Measurements from ENCODE around the gene ADH1C. TPM values are rescaled to one million over a fixed set of nuclear protein-coding genes. Genes with fewer than 3 reads are reported as not detected.
"Not testable (repeated sequence)": the region's sequence is repeated elsewhere in the genome, so short reads cannot be mapped to it uniquely, and the experiment has no call there.

ADH1C gene
- polyA plus RNA-seq, 2 donors: 1.7 to 2.3 TPM

DNA sequence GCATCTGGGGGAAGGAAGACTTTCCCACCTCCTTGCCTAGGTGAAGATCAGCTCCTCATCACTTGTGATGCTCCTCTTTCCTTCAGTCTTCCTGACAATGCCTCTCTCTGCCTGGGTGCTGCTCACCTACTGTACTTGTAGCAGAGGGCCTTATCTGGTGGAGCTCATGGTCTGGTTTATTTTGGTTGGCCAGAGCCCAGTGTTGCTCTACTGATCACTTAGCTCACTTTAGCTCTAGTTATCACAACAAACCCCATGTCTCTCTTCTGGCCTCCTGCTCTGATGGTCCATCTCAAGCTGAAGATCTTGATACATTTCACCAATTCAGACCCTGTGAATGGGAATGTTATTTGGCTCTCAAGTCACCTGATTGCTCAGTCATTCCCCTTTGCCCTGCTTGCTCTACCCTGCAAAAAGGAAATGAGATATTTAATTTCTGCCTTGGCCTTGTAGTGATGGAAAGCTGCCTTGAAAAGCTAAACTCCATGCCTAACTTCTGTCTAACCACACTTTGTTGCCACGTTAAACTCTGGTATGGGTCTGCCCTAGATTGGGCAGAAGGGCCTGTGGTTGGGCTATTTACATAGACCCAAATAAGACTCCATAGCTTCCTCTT, 30.3 kb upstream of the ADH1C start:
- Histone ChIP-seq H3K27me3 (ENCODE audit: control insufficient read depth in 1 of 2, insufficient read depth in 2 of 2, low read length in 2 of 2) (no peaks in the 10 kb centered on the region), H3K9me3 (ENCODE audit: control insufficient read depth in 2 of 2, insufficient read depth in 1 of 2, low read depth in 1 of 2, low read length in 1 of 2) (no peaks in the 10 kb centered on the region), H3K36me3 (ENCODE audit: control insufficient read depth in 2 of 2, insufficient read depth in 2 of 2, low read length in 1 of 2) (no peaks in the 10 kb centered on the region), H3K27ac (ENCODE audit: low read depth in 2 of 2, low read length in 1 of 2) (peak overlapping the region; percentile 78 to 79), H3K4me3 (ENCODE audit: low read depth in 1 of 2, low read length in 2 of 2) (no peak overlapping the region), H3K4me1 (ENCODE audit: control insufficient read depth in 2 of 2, insufficient read depth in 2 of 2, low read length in 1 of 2) (peaks cover 0 to 3% of the 10 kb centered on the region in 2 donors)
- 41 to 85% methylated on average over 1 of the region's 1 CpG for WGBS, 2 donors

DNA sequence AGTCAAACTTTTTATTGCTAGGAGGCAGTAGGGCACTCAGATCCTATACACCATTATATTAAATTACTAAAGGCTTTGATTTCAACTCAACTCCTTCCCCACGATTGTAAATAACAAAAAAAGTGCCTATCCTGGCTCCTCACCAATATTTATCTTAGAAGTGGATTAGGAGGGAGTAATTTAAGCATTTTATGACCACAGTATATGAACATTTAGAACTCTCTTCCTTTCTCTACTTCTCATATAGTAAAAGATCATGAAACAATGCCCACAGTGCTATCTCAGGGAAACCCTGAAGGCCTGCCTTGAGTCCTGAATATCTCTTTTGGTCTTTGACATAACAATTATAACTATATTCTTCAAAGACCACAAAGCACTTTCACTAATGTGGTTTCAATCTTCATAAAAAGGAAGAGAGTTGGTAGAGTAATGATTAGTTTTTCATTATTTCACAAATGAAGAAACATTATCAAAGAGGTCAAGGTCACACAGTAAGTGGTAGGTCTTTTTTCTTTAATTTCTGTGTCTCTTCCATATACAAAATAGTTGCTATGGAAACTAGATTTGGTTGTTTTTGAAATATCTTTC, 29.1 kb upstream of the ADH1C start:
- Histone ChIP-seq H3K9me3 (ENCODE audit: control insufficient read depth in 2 of 2, insufficient read depth in 1 of 2, low read depth in 1 of 2, low read length in 1 of 2) (no peaks in the 10 kb centered on the region), H3K27me3 (ENCODE audit: control insufficient read depth in 1 of 2, insufficient read depth in 2 of 2, low read length in 2 of 2) (no peaks in the 10 kb centered on the region), H3K36me3 (ENCODE audit: control insufficient read depth in 2 of 2, insufficient read depth in 2 of 2, low read length in 1 of 2) (no peaks in the 10 kb centered on the region), H3K4me1 (ENCODE audit: control insufficient read depth in 2 of 2, insufficient read depth in 2 of 2, low read length in 1 of 2) (peaks cover 0 to 2% of the 10 kb centered on the region in 2 donors), H3K27ac (ENCODE audit: low read depth in 2 of 2, low read length in 1 of 2) (no peak overlapping the region), H3K4me3 (ENCODE audit: low read depth in 1 of 2, low read length in 2 of 2) (no peak overlapping the region)
- WGBS, 2 donors: 19 to 21% methylated on average over 1 of the region's 1 CpG

DNA sequence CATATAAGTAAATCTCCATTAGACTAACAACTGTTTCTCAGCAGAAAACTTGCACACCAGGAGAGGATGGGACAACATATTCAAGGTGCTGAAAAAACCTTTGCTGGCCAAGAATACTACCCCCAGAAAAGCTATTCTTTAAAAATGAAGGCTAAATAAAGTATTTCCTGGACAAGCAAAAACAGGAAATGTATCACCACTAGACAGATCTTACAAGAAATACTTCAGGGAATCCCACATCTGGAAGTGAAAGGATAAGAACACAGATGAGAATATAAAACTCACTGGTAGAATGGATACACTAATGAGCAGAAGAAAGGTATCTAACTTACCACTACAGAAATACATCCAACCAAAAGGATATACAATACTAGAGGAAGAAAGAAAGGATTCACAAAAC, 27.0 kb upstream of the ADH1C start:
- Histone ChIP-seq H3K4me3 (ENCODE audit: low read depth in 1 of 2, low read length in 2 of 2) (no peak overlapping the region), H3K9me3 (ENCODE audit: control insufficient read depth in 2 of 2, insufficient read depth in 1 of 2, low read depth in 1 of 2, low read length in 1 of 2) (no peaks in the 10 kb centered on the region), H3K27ac (ENCODE audit: low read depth in 2 of 2, low read length in 1 of 2) (no peak overlapping the region), H3K27me3 (ENCODE audit: control insufficient read depth in 1 of 2, insufficient read depth in 2 of 2, low read length in 2 of 2) (no peaks in the 10 kb centered on the region), H3K36me3 (ENCODE audit: control insufficient read depth in 2 of 2, insufficient read depth in 2 of 2, low read length in 1 of 2) (no peaks in the 10 kb centered on the region), H3K4me1 (ENCODE audit: control insufficient read depth in 2 of 2, insufficient read depth in 2 of 2, low read length in 1 of 2) (no peaks in the 10 kb centered on the region)

DNA sequence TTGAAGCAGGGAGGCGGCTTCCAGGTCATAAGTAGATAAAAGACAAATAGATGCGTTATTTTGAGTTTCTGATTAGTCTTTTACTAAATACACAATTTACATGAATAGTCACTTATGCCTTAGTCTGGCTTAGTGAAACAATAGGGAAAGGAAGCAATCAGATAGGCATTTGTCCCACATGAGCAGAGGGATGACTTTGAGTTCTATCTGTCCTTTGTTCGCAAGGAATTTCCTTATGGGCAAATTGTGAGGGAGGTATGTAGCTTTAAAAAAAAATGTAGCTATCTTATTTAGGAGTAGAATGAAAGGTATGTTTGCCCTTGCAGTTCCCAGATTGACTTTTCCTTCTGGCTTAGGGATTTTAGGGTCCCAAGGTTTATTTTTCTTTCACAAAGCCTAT, 26.3 kb upstream of the ADH1C start:
- H3K36me3 ChIP-seq (ENCODE audit: control insufficient read depth in 2 of 2, insufficient read depth in 2 of 2, low read length in 1 of 2): no peaks in the 10 kb centered on the region
- no peaks in the 10 kb centered on the region for H3K27me3 ChIP-seq (ENCODE audit: control insufficient read depth in 1 of 2, insufficient read depth in 2 of 2, low read length in 2 of 2)
- no peak overlapping the region for H3K27ac ChIP-seq (ENCODE audit: low read depth in 2 of 2, low read length in 1 of 2)
- H3K9me3 ChIP-seq (ENCODE audit: control insufficient read depth in 2 of 2, insufficient read depth in 1 of 2, low read depth in 1 of 2, low read length in 1 of 2): no peaks in the 10 kb centered on the region
- H3K4me1 ChIP-seq (ENCODE audit: control insufficient read depth in 2 of 2, insufficient read depth in 2 of 2, low read length in 1 of 2): no peaks in the 10 kb centered on the region
- 93 to 94% methylated on average over 3 of the region's 3 CpGs for WGBS, 2 donors
- no peak overlapping the region for H3K4me3 ChIP-seq (ENCODE audit: low read depth in 1 of 2, low read length in 2 of 2)

DNA sequence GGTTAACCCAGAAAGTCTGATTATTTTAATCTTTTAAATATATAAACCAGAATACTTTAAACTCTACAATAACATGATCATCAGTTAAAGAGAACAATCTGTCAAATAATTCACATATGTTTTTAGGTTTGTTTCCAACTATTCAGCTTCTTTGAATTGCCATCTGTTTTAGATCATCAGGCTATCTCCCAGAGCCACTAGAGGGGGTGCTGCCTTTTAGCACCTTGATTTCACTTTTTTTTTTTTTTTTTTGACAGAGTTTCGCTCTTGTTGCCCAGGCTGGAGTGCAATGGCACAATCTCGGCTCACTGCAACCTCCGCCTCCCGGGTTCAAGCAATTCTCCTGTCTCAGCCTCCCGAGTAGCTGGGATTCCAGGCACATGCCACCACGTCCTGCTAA, 24.8 kb upstream of the ADH1C start:
- 77 to 78% methylated on average over 5 to 6 of the region's 6 CpGs for WGBS, 2 donors

DNA sequence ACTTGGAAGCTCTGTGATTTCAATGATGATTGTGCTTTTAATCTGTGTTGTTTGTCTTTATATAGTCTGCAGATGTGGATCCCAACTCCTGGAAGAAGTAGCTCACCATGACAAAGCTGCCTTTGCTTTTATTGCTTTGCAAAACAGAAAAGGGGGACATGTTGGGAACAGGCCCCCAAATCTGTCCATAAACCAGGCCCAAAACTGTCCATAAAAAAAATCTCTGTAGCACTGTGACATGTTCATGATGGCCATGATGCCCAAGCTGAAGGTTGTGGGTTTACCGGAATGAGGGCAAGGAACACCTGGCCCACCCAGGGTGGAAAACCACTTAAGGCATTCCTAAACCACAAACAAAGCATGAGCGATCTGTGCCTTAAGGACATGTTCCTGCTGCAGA, 19.9 kb upstream of the ADH1C start:
- 93 to 98% methylated on average over 2 of the region's 2 CpGs for WGBS, 2 donors
- H3K9me3 ChIP-seq (ENCODE audit: control insufficient read depth in 2 of 2, insufficient read depth in 1 of 2, low read depth in 1 of 2, low read length in 1 of 2); H3K36me3 ChIP-seq (ENCODE audit: control insufficient read depth in 2 of 2, insufficient read depth in 2 of 2, low read length in 1 of 2); H3K4me1 ChIP-seq (ENCODE audit: control insufficient read depth in 2 of 2, insufficient read depth in 2 of 2, low read length in 1 of 2); H3K27me3 ChIP-seq (ENCODE audit: control insufficient read depth in 1 of 2, insufficient read depth in 2 of 2, low read length in 2 of 2); H3K27ac ChIP-seq (ENCODE audit: low read depth in 2 of 2, low read length in 1 of 2); H3K4me3 ChIP-seq (ENCODE audit: low read depth in 1 of 2, low read length in 2 of 2): not testable (repeated sequence)

More for the DNA sequence above, 24.8 kb upstream of the ADH1C start:
- not testable (repeated sequence) for H3K27ac ChIP-seq (ENCODE audit: low read depth in 2 of 2, low read length in 1 of 2); H3K9me3 ChIP-seq (ENCODE audit: control insufficient read depth in 2 of 2, insufficient read depth in 1 of 2, low read depth in 1 of 2, low read length in 1 of 2); H3K4me1 ChIP-seq (ENCODE audit: control insufficient read depth in 2 of 2, insufficient read depth in 2 of 2, low read length in 1 of 2); H3K4me3 ChIP-seq (ENCODE audit: low read depth in 1 of 2, low read length in 2 of 2); H3K27me3 ChIP-seq (ENCODE audit: control insufficient read depth in 1 of 2, insufficient read depth in 2 of 2, low read length in 2 of 2); H3K36me3 ChIP-seq (ENCODE audit: control insufficient read depth in 2 of 2, insufficient read depth in 2 of 2, low read length in 1 of 2)

DNA sequence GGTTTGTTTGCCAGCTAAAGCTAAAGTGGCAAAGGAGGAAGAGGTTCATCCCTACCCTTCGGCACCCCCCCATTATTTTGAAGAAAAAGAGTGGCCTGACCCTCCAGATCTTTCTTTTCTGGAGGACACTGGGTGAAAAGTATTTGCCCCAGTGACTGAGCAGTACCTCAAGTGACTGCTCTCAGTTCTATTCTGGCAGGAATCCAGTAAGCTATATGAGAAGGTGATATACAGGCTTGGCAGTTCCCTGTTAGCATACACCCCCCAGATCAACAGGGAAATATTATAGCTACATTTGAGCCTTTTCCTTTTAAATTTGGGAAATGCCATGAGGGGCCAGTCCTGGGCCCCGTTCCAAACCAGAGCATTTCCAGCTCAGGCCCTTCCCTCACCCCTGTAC, 15.3 kb upstream of the ADH1C start:
- not testable (repeated sequence) for H3K27me3 ChIP-seq (ENCODE audit: control insufficient read depth in 1 of 2, insufficient read depth in 2 of 2, low read length in 2 of 2); H3K36me3 ChIP-seq (ENCODE audit: control insufficient read depth in 2 of 2, insufficient read depth in 2 of 2, low read length in 1 of 2)
- 72 to 83% methylated on average over 2 of the region's 2 CpGs for WGBS, 2 donors

DNA sequence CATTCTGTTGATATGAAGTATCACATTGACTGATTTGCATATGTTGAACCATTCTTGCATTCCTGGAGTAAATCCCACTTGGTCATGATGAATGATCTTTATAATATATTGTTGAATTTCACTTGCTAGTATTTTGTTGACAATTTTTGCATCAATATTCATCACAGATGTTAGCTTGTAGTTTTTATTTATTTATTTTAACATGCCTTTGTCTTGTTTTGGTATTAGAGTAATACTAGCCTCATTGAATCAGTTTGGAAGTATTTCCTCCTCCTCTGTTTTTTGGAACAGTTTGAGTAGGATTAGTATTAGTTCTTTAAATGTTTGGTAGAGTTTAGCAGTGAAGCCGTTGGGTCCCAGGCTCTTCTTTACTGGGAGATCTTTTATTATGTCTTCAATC, 13.9 kb upstream of the ADH1C start:
- H3K27me3 ChIP-seq (ENCODE audit: control insufficient read depth in 1 of 2, insufficient read depth in 2 of 2, low read length in 2 of 2): no peaks in the 10 kb centered on the region
- H3K9me3 ChIP-seq (ENCODE audit: control insufficient read depth in 2 of 2, insufficient read depth in 1 of 2, low read depth in 1 of 2, low read length in 1 of 2): no peaks in the 10 kb centered on the region
- H3K36me3 ChIP-seq (ENCODE audit: control insufficient read depth in 2 of 2, insufficient read depth in 2 of 2, low read length in 1 of 2): no peaks in the 10 kb centered on the region
- no peak overlapping the region for H3K27ac ChIP-seq (ENCODE audit: low read depth in 2 of 2, low read length in 1 of 2)
- WGBS, 2 donors: 62 to 89% methylated on average over 1 of the region's 1 CpG
- H3K4me1 ChIP-seq (ENCODE audit: control insufficient read depth in 2 of 2, insufficient read depth in 2 of 2, low read length in 1 of 2): no peaks in the 10 kb centered on the region
- no peak overlapping the region for H3K4me3 ChIP-seq (ENCODE audit: low read depth in 1 of 2, low read length in 2 of 2)

More for the DNA sequence above, 15.3 kb upstream of the ADH1C start:
- H3K9me3 ChIP-seq (ENCODE audit: control insufficient read depth in 2 of 2, insufficient read depth in 1 of 2, low read depth in 1 of 2, low read length in 1 of 2); H3K4me1 ChIP-seq (ENCODE audit: control insufficient read depth in 2 of 2, insufficient read depth in 2 of 2, low read length in 1 of 2); H3K4me3 ChIP-seq (ENCODE audit: low read depth in 1 of 2, low read length in 2 of 2); H3K27ac ChIP-seq (ENCODE audit: low read depth in 2 of 2, low read length in 1 of 2): not testable (repeated sequence)

DNA sequence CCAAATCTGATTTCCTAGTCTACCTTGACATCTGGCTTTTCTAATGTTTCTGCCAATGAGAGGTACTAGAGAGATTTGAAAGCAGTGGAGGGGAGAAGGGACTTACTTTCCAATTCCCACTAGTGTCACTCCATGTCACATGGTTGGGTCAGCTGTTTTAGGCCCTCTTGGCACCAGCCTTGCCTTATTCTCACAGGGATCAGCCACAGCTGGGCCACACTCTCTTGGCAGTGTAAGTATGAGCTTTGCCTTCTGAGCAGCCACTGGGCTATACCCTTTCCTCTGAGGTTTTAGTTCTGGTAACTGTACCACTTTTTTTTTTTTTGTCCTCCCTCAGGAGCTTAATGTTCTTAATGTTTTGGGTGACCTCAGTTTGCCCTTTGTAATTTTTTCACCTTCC, 10.2 kb upstream of the ADH1C start:
- Histone ChIP-seq H3K36me3 (ENCODE audit: control insufficient read depth in 2 of 2, insufficient read depth in 2 of 2, low read length in 1 of 2) (no peaks in the 10 kb centered on the region), H3K27me3 (ENCODE audit: control insufficient read depth in 1 of 2, insufficient read depth in 2 of 2, low read length in 2 of 2) (no peaks in the 10 kb centered on the region), H3K4me1 (ENCODE audit: control insufficient read depth in 2 of 2, insufficient read depth in 2 of 2, low read length in 1 of 2) (no peaks in the 10 kb centered on the region), H3K9me3 (ENCODE audit: control insufficient read depth in 2 of 2, insufficient read depth in 1 of 2, low read depth in 1 of 2, low read length in 1 of 2) (no peaks in the 10 kb centered on the region), H3K27ac (ENCODE audit: low read depth in 2 of 2, low read length in 1 of 2) (no peak overlapping the region), H3K4me3 (ENCODE audit: low read depth in 1 of 2, low read length in 2 of 2) (no peak overlapping the region)

DNA sequence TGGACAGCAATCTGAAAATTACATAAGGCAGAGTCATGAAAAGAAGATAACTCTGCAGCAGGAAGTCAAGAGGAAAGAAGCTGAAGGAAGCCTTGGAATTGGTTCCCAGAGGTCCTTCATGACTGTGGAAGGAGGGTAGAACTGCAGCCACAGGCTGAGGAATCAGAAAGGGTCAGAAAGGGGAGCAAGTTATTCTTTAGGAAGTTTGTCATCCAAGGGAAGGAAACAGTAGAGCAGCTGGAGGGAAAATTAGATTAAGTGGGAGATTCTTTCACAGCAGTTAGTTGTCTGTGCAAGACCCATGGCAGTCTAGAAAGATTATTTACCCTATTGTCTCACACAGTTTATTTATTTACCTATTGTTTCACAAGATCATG, 9.3 kb upstream of the ADH1C start:
- Histone ChIP-seq H3K4me3 (ENCODE audit: low read depth in 1 of 2, low read length in 2 of 2) (no peak overlapping the region), H3K27me3 (ENCODE audit: control insufficient read depth in 1 of 2, insufficient read depth in 2 of 2, low read length in 2 of 2) (no peaks in the 10 kb centered on the region), H3K4me1 (ENCODE audit: control insufficient read depth in 2 of 2, insufficient read depth in 2 of 2, low read length in 1 of 2) (no peaks in the 10 kb centered on the region), H3K27ac (ENCODE audit: low read depth in 2 of 2, low read length in 1 of 2) (no peak overlapping the region), H3K9me3 (ENCODE audit: control insufficient read depth in 2 of 2, insufficient read depth in 1 of 2, low read depth in 1 of 2, low read length in 1 of 2) (no peaks in the 10 kb centered on the region), H3K36me3 (ENCODE audit: control insufficient read depth in 2 of 2, insufficient read depth in 2 of 2, low read length in 1 of 2) (no peaks in the 10 kb centered on the region)
